HepG2 (cell line): Measurements from ENCODE around the gene ABHD3. TPM values are rescaled to one million over a fixed set of nuclear protein-coding genes. Genes with fewer than 3 reads are reported as not detected.

ENCODE experiments used
- AGO2 ChIP-seq: fragments of 200-400 bp; formaldehyde crosslinking; optimal IDR thresholded peaks from 2 replicates; pipeline ENCODE3; 2017; ENCODE audit warnings: mild to moderate bottlenecking, low read depth, low read length, moderate library complexity
- CENPT ChIP-seq: sonication (generic); formaldehyde crosslinking; IDR thresholded peaks from 2 replicates; pipeline ENCODE4 v1.8.0; 2022; ENCODE audit warnings: low read depth, mild to moderate bottlenecking, moderate library complexity, missing genetic modification reagents
- IRX3 ChIP-seq: sonication (generic); formaldehyde crosslinking; IDR thresholded peaks from 2 replicates; pipeline ENCODE4 v1.8.1; 2023; ENCODE audit warnings: mild to moderate bottlenecking, low read depth, missing genetic modification reagents, borderline replicate concordance
- KDM2A ChIP-seq: sonication (generic); formaldehyde crosslinking; IDR thresholded peaks from 2 replicates; pipeline ENCODE4 v1.4.0; 2020; ENCODE audit warnings: low read depth, missing genetic modification reagents, borderline replicate concordance
- KDM5B ChIP-seq: sonication (generic); formaldehyde crosslinking; IDR thresholded peaks from 2 replicates; pipeline ENCODE4 v1.4.0; 2020; ENCODE audit warnings: missing genetic modification reagents, mild to moderate bottlenecking, borderline replicate concordance
- KMT2B ChIP-seq: IDR thresholded peaks from 2 replicates; pipeline ENCODE4 v1.6.1; 2016; ENCODE audit warnings: missing genetic modification reagents, missing compliant biosample characterization
- MTERF4 ChIP-seq: sonication (generic); formaldehyde crosslinking; IDR thresholded peaks from 2 replicates; pipeline ENCODE4 v1.8.0; 2023; ENCODE audit warnings: mild to moderate bottlenecking, missing genetic modification reagents
- MYC ChIP-seq: sonication (generic); formaldehyde crosslinking; IDR thresholded peaks from 2 replicates; pipeline ENCODE4 v1.9.0; 2021; ENCODE audit warnings: missing genetic modification reagents, borderline replicate concordance
- NAIF1 ChIP-seq: sonication (generic); formaldehyde crosslinking; IDR thresholded peaks from 2 replicates; pipeline ENCODE4 v1.5.0; 2020; ENCODE audit warnings: mild to moderate bottlenecking, missing genetic modification reagents, borderline replicate concordance
- NR3C1 ChIP-seq: sonication (generic); formaldehyde crosslinking; IDR thresholded peaks from 2 replicates; pipeline ENCODE4 v1.4.0; 2020; ENCODE audit warnings: missing genetic modification reagents
- REPIN1 ChIP-seq: sonication (generic); formaldehyde crosslinking; IDR thresholded peaks from 2 replicates; pipeline ENCODE4 v1.8.0; 2022; ENCODE audit warnings: missing genetic modification reagents, low read depth, mild to moderate bottlenecking, borderline replicate concordance
- SALL2 ChIP-seq: sonication (generic); formaldehyde crosslinking; IDR thresholded peaks from 2 replicates; pipeline ENCODE4 v1.8.1; 2023; ENCODE audit warnings: mild to moderate bottlenecking, missing genetic modification reagents, inconsistent platforms
- TFAP4 ChIP-seq: sonication (generic); IDR thresholded peaks from 2 replicates; pipeline ENCODE4 v1.6.1; 2016; ENCODE audit warnings: low read depth, borderline replicate concordance
- ZNF503 ChIP-seq: sonication (generic); formaldehyde crosslinking; IDR thresholded peaks from 2 replicates; pipeline ENCODE4 v1.4.0; 2020; ENCODE audit warnings: missing genetic modification reagents
- ZNF563 ChIP-seq: sonication (generic); formaldehyde crosslinking; IDR thresholded peaks from 2 replicates; pipeline ENCODE4 v1.8.0; 2022; ENCODE audit warnings: mild to moderate bottlenecking, moderate library complexity, missing genetic modification reagents
- ZNF609 ChIP-seq: sonication (generic); formaldehyde crosslinking; IDR thresholded peaks from 2 replicates; pipeline ENCODE4 v1.4.0; 2020; ENCODE audit warnings: mild to moderate bottlenecking, missing genetic modification reagents, borderline replicate concordance
- ZSCAN22 ChIP-seq: sonication (generic); formaldehyde crosslinking; IDR thresholded peaks from 2 replicates; pipeline ENCODE4 v1.4.0; 2020; ENCODE audit warnings: mild to moderate bottlenecking, missing genetic modification reagents
- polyA plus RNA-seq, 8 experiments: library from polyadenylated mRNA; depleted of rRNA in 3 of 8; stranded (reverse) in 7 of 8; unstranded in 1 of 8; fragments of >200 nt; fragmentation: Illumina TruSeq in 4 of 8; extraction: Trizol in 4 of 8; gene quantifications; 2 replicates each; pipeline versions ENCODE4 v1.2.1 to v1.2.3, GENCODE V29; 2011 to 2016; ENCODE audit warnings: low read depth in 4 of 8, missing spikeins in 1 of 8, mixed read lengths in 1 of 8; ENCODE audit not compliant: insufficient read depth in 1 of 8
- total RNA-seq, 5 experiments: library from RNA; depleted of rRNA; stranded (reverse); fragments of >200 nt; fragmentation: Illumina TruSeq; extraction: Trizol; gene quantifications; 2 replicates each; pipeline ENCODE4 v1.2.3, GENCODE V29; 2016; ENCODE audit warnings: low read depth in 1 of 5

ABHD3 gene
- total and polyA plus RNA-seq, 2 of the 13 experiments (the other 11 are each of a cell fraction or from before 2014, with no cell fraction given): 32.1 to 40.2 TPM

GRCh38 chr18:21741562-21742314 lies 37.2 kb upstream of the ABHD3 start (continued):
- TF ChIP-seq MTERF4 (CRISPR knock-in tag): peak; percentile 51; the same call in 1 of the 2 replicates
- no peak for TF ChIP-seq ZNF609 (CRISPR knock-in tag)
- peak; percentile 29; the same call in 1 of the 2 replicates for TF ChIP-seq KMT2B
- no peak for TF ChIP-seq CENPT (CRISPR knock-in tag)
- 0 out of 2 replicates have a peak, but pooled peaks have one; percentile 23 for TF ChIP-seq NAIF1 (CRISPR knock-in tag)
- TF ChIP-seq KDM2A (CRISPR knock-in tag): peak; percentile 55; the same call in 1 of the 2 replicates
- TF ChIP-seq ZNF503 (CRISPR knock-in tag): no peak
- peak; percentile 83 for TF ChIP-seq AGO2
- TF ChIP-seq ZSCAN22: no peak
- no peak for TF ChIP-seq IRX3 (CRISPR knock-in tag)
- TF ChIP-seq SALL2 (CRISPR knock-in tag): no peak; the same call in 1 of the 2 replicates
- TF ChIP-seq KDM5B (CRISPR knock-in tag): peak; percentile 64; the same call in 1 of the 2 replicates
- peak; percentile 36; the same call in 1 of the 2 replicates for TF ChIP-seq MYC
- TF ChIP-seq REPIN1: no peak
- no peak for TF ChIP-seq NR3C1 (CRISPR knock-in tag)
- peak; percentile 14; the same call in 1 of the 2 replicates for TF ChIP-seq TFAP4
- TF ChIP-seq ZNF563 (CRISPR knock-in tag): 0 out of 2 replicates have a peak, but pooled peaks have one; percentile 28
